ENCODE results near the gene SMPD1.

- no peak for TF ChIP-seq CTCF (IDR thresholded peaks at IDR 0.05; ENCODE audit: low read depth, low read length)
- TF ChIP-seq EZH2phosphoT487 (IDR thresholded peaks at IDR 0.05; ENCODE audit: low read depth): no peak
Observed at GRCh38 chr11:6400431-6401345, 10.4 kb downstream of the SMPD1 start.

All from OCI-LY3 (cell line).